Keratinocyte (primary cell): ENCODE data around the gene PRAME. TPM values are rescaled to one million over a fixed set of nuclear protein-coding genes. Genes with fewer than 3 reads are reported as not detected.

Experiments used
- DNase-seq: peaks from one replicate; pipeline ENCODE4 v3.0.0-alpha.2; 2011; ENCODE audit warnings: low read depth, missing footprints, low spot score
- FAIRE-seq: peaks from 2 replicates; lab custom pipeline; 2011; peaks lifted over from hg19 to GRCh38; lab: Jason Lieb, UNC
- H2AFZ ChIP-seq: 2 replicates; pipeline ENCODE4 v1.6.0; 2012; ENCODE audit warnings: low read length, control low read depth, inconsistent platforms; ENCODE audit not compliant: control insufficient read depth
- H3K27ac ChIP-seq: 2 replicates; pipeline ENCODE4 v1.5.1; 2011; ENCODE audit warnings: low read length; ENCODE audit not compliant: control insufficient read depth, insufficient read depth
- H3K27me3 ChIP-seq: 3 replicates; pipeline ENCODE4 v1.6.0; 2011; ENCODE audit warnings: low read length; ENCODE audit not compliant: control insufficient read depth, insufficient read depth; ENCODE audit errors: extremely low read depth
- H3K36me3 ChIP-seq, 2 experiments: 2 replicates in 1 of 2; 3 replicates in 1 of 2; pipeline ENCODE4 v1.5.1; 2011; ENCODE audit warnings: low read length in 2 of 2, mild to moderate bottlenecking in 1 of 2; ENCODE audit not compliant: control insufficient read depth in 2 of 2, insufficient read depth in 2 of 2; ENCODE audit errors: extremely low read depth in 1 of 2
- H3K4me1 ChIP-seq: 3 replicates; pipeline ENCODE4 v1.5.1; 2011; ENCODE audit warnings: low read length; ENCODE audit not compliant: control insufficient read depth, insufficient read depth; ENCODE audit errors: extremely low read depth
- H3K4me2 ChIP-seq: 3 replicates; pipeline ENCODE4 v1.6.0; 2011; ENCODE audit warnings: low read depth, low read length; ENCODE audit not compliant: control insufficient read depth, insufficient read depth; ENCODE audit errors: extremely low read depth
- H3K4me3 ChIP-seq, 3 experiments: fragments of 200-600 bp in 1 of 3; sonication (generic) in 1 of 3; 2 replicates in 2 of 3; 3 replicates in 1 of 3; pipeline ENCODE4 v1.5.1; 2011 to 2016; ENCODE audit warnings: low read length in 3 of 3, mild to moderate bottlenecking in 3 of 3, control low read depth in 2 of 3, inconsistent platforms in 1 of 3, low read depth in 1 of 3, mixed read lengths in 1 of 3, mixed run types in 1 of 3, moderate library complexity in 1 of 3; ENCODE audit not compliant: control insufficient read depth in 2 of 3, insufficient read depth in 2 of 3; ENCODE audit errors: extremely low read depth in 1 of 3
- H3K79me2 ChIP-seq: 2 replicates; pipeline ENCODE4 v1.6.0; 2012; ENCODE audit warnings: low read length; ENCODE audit not compliant: control insufficient read depth, insufficient read depth
- H3K9ac ChIP-seq: 3 replicates; pipeline ENCODE4 v1.6.0; 2011; ENCODE audit warnings: low read length; ENCODE audit not compliant: control insufficient read depth, insufficient read depth; ENCODE audit errors: extremely low read depth
- H3K9me1 ChIP-seq: 3 replicates; pipeline ENCODE4 v1.6.0; 2011; ENCODE audit warnings: low read length; ENCODE audit not compliant: control insufficient read depth, insufficient read depth; ENCODE audit errors: extremely low read depth
- H3K9me3 ChIP-seq: 2 replicates; pipeline ENCODE4 v1.5.1; 2012; ENCODE audit warnings: low read depth, low read length; ENCODE audit not compliant: control insufficient read depth
- H4K20me1 ChIP-seq: 3 replicates; pipeline ENCODE4 v1.6.0; 2011; ENCODE audit warnings: low read length; ENCODE audit not compliant: control insufficient read depth, insufficient read depth; ENCODE audit errors: extremely low read depth
- EZH2 ChIP-seq: IDR thresholded peaks from one replicate; pipeline ENCODE4 v1.6.1; 2012; ENCODE audit warnings: inconsistent platforms, mild to moderate bottlenecking, low read length, moderate library complexity
- dilution Hi-C: fragments of 300-500 bp; cut with MboI; formaldehyde crosslinking; loops from one replicate; pipeline ENCODE4 v1.7.0; 2020; ENCODE audit warnings: low sequenced_read_pairs; ENCODE audit not compliant: extremely low pct_ligation_motif_present
- polyA plus RNA-seq, 5 experiments: library from polyadenylated mRNA; depleted of rRNA in 3 of 5; stranded (reverse) in 3 of 5; stranded (forward) in 1 of 5; unstranded in 1 of 5; fragments of >200 nt; gene quantifications; 1 replicate in 1 of 5; 2 replicates in 3 of 5; 3 replicates in 1 of 5; pipeline versions ENCODE4 v1.2.1 to v1.2.3, GENCODE V29; 2011 to 2012; ENCODE audit warnings: missing spikeins in 2 of 5, low read depth in 1 of 5, low replicate concordance in 1 of 5
- TF ChIP-seq, protein P1 (sequence below), 3 experiments: IDR thresholded peaks in 1 of 3; conservative IDR thresholded peaks in 1 of 3; optimal IDR thresholded peaks in 1 of 3; 2 replicates in 2 of 3; 3 replicates in 1 of 3; pipeline versions ENCODE3 to v1.5.1; 2011; ENCODE audit warnings: low read length in 3 of 3, mild to moderate bottlenecking in 3 of 3, moderate library complexity in 2 of 3, control low read depth in 1 of 3, inconsistent platforms in 1 of 3; ENCODE audit not compliant: insufficient read depth in 2 of 3; ENCODE audit errors: extremely low read depth in 1 of 3

PRAME gene
- polyA plus RNA-seq, 1 donor (not counting 4 experiments of a cell fraction or from before 2014, with no cell fraction given) = 0.05 TPM

DNA sequence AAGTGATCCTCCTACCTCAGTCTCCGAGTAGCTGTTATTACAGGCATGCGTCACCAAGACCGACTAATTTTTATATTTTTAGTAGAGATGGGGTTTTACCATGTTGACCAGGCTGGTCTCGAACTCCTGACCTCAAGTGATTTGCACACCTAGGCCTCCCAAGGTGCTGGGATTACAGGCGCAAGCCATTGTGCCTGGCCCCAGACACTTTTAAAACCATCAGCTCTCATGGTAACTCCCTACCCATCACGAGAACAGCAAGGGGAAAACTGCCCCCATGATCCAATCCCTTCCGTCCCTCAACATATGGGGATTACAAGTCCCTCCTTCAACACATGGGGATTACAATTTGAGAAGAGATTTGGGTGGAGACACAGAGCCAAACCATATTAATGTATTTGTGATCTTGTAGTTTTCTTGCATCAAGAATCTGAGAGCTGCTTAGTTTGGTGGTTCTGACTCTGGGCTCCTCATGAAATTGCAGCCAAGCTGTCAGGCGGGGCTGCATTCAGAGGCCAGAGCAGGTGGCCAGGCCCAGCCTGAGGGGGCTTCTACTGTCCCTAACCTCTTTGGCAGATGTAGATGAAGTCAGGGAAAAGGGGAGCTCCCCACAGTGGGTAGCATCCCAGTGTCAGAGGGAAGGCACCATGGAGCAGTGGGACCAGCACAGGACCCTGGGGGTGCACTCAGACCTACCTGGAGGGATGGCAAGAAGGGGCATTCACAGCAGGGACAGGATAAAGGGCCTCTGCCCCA lies 31.2 kb upstream of the PRAME start:
- DNase-seq (no peak), FAIRE-seq (no peak)
- H2AFZ ChIP-seq = no peak overlapping the region
- H4K20me1 ChIP-seq = no peaks in the 10 kb centered on the region
- no peak overlapping the region for H3K4me2 ChIP-seq
- H3K9me3 ChIP-seq = no peaks in the 10 kb centered on the region
- H3K27ac ChIP-seq = no peak overlapping the region
- dilution Hi-C loops = no loop called here
- H3K36me3 ChIP-seq = no peaks in the 10 kb centered on the region
- TF ChIP-seq, protein P1, sequence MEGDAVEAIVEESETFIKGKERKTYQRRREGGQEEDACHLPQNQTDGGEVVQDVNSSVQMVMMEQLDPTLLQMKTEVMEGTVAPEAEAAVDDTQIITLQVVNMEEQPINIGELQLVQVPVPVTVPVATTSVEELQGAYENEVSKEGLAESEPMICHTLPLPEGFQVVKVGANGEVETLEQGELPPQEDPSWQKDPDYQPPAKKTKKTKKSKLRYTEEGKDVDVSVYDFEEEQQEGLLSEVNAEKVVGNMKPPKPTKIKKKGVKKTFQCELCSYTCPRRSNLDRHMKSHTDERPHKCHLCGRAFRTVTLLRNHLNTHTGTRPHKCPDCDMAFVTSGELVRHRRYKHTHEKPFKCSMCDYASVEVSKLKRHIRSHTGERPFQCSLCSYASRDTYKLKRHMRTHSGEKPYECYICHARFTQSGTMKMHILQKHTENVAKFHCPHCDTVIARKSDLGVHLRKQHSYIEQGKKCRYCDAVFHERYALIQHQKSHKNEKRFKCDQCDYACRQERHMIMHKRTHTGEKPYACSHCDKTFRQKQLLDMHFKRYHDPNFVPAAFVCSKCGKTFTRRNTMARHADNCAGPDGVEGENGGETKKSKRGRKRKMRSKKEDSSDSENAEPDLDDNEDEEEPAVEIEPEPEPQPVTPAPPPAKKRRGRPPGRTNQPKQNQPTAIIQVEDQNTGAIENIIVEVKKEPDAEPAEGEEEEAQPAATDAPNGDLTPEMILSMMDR (optimal IDR thresholded peaks at IDR 0.05 in 1 of 3, IDR thresholded peaks at IDR 0.05 in 1 of 3, conservative IDR thresholded peaks at IDR 0.05 in 1 of 3; ENCODE audit: extremely low read depth in 1 of 3, insufficient read depth in 2 of 3, low read length in 3 of 3) = no peak
- no peak for TF ChIP-seq EZH2
- H3K4me1 ChIP-seq = no peaks in the 10 kb centered on the region
- H3K9me1 ChIP-seq = no peaks in the 10 kb centered on the region
- no peaks in the 10 kb centered on the region for H3K79me2 ChIP-seq
- no peak overlapping the region for H3K4me3 ChIP-seq
- no peak overlapping the region for H3K9ac ChIP-seq
- no peaks in the 10 kb centered on the region for H3K27me3 ChIP-seq

DNA sequence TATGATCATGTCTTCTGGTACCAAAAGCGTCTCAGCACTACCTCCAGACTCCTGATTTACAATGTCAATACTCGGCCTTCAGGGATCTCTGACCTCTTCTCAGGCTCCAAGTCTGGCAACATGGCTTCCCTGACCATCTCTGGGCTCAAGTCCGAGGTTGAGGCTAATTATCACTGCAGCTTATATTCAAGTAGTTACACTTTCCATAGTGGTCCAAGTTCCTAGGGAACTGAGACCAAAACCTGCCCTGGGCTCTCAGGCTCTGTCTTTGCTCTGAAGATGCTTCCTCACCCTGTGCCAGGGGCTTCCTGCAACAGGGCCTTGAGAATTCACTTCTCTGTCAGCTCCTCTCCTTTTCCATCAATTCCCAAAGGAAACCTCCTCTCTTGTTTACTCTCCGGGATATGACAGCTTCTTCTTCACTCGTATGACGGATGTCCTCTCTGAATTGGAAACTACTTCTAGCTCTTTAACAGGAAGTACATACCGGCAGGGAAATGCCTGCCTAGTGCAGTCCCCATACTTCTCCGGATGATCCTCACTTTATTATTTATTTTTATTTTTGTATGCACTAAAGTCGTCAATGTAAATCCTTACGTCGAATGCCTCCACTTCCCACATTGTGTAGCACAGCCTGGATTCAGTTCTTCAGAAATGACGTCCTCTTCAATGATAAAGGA lies 29.6 kb upstream of the PRAME start:
- no peak for FAIRE-seq

More for the DNA sequence above, 29.6 kb upstream of the PRAME start:
- H3K9me1 ChIP-seq = no peaks in the 10 kb centered on the region
- H3K4me1 ChIP-seq = no peaks in the 10 kb centered on the region
- H3K4me3 ChIP-seq = no peak overlapping the region
- DNase-seq = no peak
- H3K79me2 ChIP-seq = no peaks in the 10 kb centered on the region
- H3K4me2 ChIP-seq = no peak overlapping the region
- dilution Hi-C loops = no loop called here
- H4K20me1 ChIP-seq = no peaks in the 10 kb centered on the region
- no peak overlapping the region for H2AFZ ChIP-seq
- TF ChIP-seq, protein P1 (optimal IDR thresholded peaks at IDR 0.05 in 1 of 3, IDR thresholded peaks at IDR 0.05 in 1 of 3, conservative IDR thresholded peaks at IDR 0.05 in 1 of 3; ENCODE audit: extremely low read depth in 1 of 3, insufficient read depth in 2 of 3, low read length in 3 of 3) = no peak
- TF ChIP-seq EZH2 = no peak
- no peaks in the 10 kb centered on the region for H3K9me3 ChIP-seq
- no peak overlapping the region for H3K9ac ChIP-seq
- no peaks in the 10 kb centered on the region for H3K27me3 ChIP-seq
- no peak overlapping the region for H3K27ac ChIP-seq
- no peaks in the 10 kb centered on the region for H3K36me3 ChIP-seq
